Epithelial cell of prostate (primary cell): ENCODE measurements around the gene PPP2R5C.
A peak's percentile ranks its signal among the peaks of the same experiment; 100 is the strongest.

Experiments used
- DNase-seq: peaks from one replicate; pipeline ENCODE4 v3.0.0-alpha.2; 2011; ENCODE audit warnings: low read depth, low spot score
- H3K27ac ChIP-seq: fragments of 450-650 bp; 2 replicates; pipeline ENCODE4 v1.5.1; 2017; ENCODE audit warnings: mild to moderate bottlenecking

The PPP2R5C gene

DNA sequence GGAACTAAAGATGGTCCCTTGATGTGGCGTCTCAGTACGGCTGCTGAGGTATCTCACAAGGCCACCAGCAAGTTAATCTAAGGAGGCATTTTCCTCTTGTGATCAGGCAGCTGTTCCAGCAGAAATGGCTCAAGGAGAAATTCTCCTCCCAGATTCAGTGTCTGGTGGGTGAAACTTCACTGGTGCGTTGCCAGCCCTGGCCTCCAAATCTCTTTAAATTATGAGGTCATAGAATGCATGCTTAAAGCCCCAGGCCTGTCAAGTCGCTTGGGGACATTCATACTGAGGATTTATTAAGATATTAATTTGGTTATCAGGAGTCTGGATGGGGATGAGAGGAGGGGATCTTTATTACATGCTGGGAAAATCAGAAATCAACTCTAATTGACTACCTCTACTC, 72.9 kb downstream of the PPP2R5C start:
- DNase-seq = no peak
- H3K27ac ChIP-seq = peak overlapping the region; percentile 65

- peak; percentile 6 for DNase-seq
These were observed 73.5 kb downstream of the PPP2R5C start for GRCh38 chr14:101834800-101835547.

DNA sequence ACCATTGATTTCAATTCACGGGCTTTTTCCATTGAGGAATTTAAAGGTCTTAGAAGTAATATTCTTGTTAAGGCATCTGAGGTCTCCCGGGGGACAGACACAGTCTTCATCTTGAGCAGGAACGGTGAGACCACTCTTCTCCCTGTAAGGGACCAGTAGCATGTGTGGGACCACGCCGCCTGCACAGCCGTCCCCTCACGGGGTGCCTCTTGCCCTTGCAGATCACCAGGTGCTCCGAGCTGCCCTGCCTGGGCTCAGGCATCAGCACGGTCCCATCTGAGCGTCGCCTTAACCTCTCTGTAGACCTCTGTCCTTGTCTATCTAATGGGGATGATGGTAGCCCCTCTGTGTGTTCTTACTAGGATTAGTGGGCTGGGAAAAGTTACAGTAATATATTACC, 74.1 kb downstream of the PPP2R5C start:
- H3K27ac ChIP-seq = peak overlapping the region; percentile 65
- no peak for DNase-seq

More at GRCh38 chr14:101834800-101835547, 73.5 kb downstream of the PPP2R5C start:
- H3K27ac ChIP-seq = peak overlapping the region; percentile 65

GRCh38 chr14:101836135-101836534, 74.6 kb downstream of the PPP2R5C start:
- DNase-seq = no peak
- H3K27ac ChIP-seq = no peak overlapping the region

DNA sequence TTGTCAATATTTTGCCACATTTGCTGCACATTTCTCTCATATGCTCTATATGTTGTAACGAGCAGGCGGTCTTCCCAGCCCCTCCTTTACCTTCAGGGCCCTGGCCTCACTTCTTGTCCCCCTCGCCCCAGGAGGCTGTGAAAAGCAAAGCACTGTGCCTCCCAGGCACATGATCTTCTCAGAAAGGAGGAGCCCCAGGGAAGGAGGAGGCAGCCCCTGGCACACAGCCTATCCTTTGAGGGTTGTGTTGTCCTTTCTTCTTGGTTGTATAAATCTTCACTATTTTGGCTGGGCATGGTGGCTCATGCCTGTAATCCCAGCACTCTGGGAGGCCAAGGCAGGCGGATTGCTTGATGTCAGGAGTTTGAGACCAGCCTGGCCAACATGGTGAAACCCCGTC, 77.0 kb downstream of the PPP2R5C start:
- H3K27ac ChIP-seq = no peak overlapping the region

GRCh38 chr14:101839236-101839635, 77.7 kb downstream of the PPP2R5C start:
- no peak overlapping the region for H3K27ac ChIP-seq
- no peak for DNase-seq

More for the DNA sequence above, 77.0 kb downstream of the PPP2R5C start:
- DNase-seq = no peak

DNA sequence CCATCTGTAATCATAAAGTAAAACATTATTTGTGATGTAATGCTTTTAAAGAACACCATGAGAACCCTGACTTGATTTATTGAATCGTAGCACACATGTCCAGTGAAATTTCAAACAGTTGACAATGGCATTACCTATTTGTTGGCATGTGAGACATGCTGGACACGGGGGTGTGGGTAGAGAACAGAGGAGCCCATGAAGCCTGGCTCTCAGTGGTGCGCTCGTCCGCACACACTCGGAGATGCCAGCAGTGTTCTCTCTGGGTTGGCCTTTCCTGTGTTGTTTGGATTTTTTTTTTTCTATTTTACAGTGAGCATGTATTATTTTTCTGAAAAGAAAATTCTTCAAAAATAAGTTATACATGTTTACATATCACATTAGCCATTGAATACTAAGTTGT, 78.2 kb downstream of the PPP2R5C start:
- DNase-seq = no peak
- H3K27ac ChIP-seq = no peak overlapping the region

DNA sequence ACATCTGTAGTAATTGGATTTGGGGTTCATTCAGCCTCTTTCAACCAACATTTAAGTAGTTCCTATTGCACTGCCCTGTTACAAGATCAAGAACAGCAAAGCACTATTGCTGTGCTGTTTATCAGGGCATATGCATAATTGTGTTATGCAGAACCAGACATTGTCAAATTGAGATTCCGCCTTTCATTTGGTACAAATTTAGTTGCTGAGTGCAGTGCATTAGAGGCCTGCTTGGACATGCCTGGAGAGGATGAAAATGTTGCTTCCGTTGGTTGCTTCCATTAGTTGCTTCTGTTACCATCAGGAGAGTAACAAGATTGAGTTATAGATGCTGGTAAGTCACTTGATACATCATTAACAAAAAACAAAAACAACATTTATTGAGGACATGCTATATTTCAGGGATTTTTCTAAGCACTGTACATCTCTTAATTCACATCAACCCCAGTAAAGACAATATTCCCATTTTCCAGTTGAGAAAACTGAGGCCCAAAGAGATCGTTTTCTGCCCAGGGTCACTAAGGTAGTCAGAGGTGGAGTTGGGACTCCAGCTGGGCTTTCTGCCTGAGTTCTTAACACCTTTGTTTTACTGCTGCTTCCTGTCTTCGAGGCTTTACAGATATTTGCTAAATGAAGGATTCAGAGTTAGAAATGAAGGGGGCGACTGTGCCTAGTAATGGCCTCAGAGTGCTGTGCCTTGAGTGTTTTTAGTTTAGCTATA, 79.3 kb downstream of the PPP2R5C start:
- DNase-seq = no peak
- no peak overlapping the region for H3K27ac ChIP-seq

GRCh38 chr14:101843038-101843437, 81.5 kb downstream of the PPP2R5C start:
- no peak for DNase-seq
- no peak overlapping the region for H3K27ac ChIP-seq

DNA sequence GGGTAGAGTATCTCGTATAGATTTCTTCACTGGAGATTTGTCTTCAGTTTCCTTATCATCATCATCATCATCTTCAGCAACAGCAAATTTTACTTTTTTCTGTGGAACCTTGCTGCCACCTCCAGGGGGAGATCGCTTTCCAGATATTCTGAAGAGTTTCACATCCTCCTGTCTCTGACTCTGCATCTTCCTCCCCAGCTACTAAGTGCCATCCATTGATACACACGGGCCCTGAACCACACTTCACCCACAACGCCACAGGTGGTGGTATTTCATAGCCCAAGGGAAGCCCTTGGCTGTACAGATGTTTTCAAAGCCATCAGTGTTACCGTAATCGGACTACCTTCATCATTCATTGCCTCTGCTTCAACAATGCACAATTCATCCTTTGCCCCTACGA, 82.2 kb downstream of the PPP2R5C start:
- DNase-seq = no peak
- no peak overlapping the region for H3K27ac ChIP-seq

DNA sequence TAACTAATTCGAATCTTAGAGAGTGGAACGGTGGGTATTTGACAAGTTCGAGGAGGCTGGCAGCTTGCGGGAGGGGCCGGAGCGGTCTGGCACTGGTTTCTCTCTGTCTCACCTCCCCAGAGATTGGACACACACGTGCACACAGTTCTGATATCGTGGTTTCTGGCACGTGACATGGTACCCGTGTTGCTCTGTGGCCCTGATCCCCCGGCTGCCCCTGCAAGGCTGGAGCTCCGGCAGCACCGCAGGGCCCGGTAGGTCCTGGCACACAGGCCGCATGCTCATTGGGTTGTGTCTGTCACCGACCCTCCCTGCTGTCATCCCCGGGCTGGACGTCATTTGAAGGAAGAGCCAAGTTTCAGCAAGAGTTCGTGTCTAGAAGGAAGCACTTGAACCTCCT, 82.7 kb downstream of the PPP2R5C start:
- no peak overlapping the region for H3K27ac ChIP-seq
- no peak for DNase-seq

GRCh38 chr14:101844751-101845150, 83.2 kb downstream of the PPP2R5C start:
- no peak overlapping the region for H3K27ac ChIP-seq
- DNase-seq = no peak

DNA sequence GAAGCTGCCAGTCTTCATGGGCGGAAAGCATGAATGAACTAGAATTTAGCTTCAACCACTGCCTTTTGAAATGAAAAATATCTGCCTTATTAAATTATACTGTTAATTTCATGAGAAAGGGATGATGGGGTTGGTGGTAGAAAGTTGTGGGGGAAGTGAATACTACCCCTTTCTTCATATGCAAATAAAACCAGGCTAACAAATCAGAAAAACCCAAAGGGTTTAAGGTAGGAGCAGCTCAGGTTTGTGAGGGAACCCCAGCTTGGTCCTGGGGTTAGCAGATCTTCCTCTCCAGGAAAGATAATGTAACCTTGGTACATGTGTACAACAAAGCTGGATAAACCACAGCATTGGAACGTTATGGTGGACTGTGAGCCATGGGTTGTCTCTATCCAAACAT, 84.0 kb downstream of the PPP2R5C start:
- H3K27ac ChIP-seq = no peak overlapping the region
- no peak for DNase-seq

- H3K27ac ChIP-seq = no peak overlapping the region
- no peak for DNase-seq
These were observed 84.4 kb downstream of the PPP2R5C start for GRCh38 chr14:101845896-101846295.

- no peak for DNase-seq
- no peak overlapping the region for H3K27ac ChIP-seq
These were observed 87.6 kb downstream of the PPP2R5C start for GRCh38 chr14:101849125-101849524.

DNA sequence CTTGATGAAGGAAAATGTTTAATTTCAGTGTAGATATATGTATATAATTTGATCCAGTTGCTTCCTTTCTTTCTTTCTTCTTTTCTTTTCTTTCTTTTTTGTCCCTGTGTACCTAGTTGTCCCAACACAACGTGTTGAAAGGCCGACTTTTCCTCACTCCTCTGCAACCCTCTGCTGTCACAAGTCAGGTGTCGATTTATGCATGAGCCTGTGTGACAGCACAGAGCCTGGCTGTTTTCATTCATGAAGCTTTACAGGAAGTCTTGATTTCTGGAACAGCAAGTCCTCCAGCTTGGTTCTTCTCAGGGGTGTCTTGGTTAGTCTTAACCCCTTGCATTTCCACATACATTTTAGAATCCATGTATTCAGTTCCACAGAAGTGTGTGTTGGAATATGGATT, 88.1 kb downstream of the PPP2R5C start:
- H3K27ac ChIP-seq = no peak overlapping the region
- no peak for DNase-seq

DNA sequence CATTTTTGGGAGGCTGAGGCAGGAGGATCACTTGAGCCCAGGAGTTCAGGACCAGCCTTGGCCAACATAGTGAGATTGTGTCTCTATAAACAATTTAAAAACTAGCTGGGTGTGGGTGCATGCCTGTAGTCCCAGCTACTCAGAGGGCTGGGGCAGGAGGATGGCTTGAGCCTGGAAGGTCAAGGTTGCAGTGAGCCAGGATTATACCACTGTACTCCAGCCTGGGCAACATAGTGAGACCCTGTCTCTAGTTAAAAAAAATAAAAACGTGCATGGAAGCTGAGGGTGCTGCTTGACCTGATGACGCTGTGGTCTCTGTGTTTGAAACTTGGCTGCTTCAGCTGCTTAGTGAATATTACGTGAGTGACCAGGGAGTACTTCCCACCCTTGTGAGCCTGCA, 89.7 kb downstream of the PPP2R5C start:
- DNase-seq = no peak
- H3K27ac ChIP-seq = no peak overlapping the region

DNA sequence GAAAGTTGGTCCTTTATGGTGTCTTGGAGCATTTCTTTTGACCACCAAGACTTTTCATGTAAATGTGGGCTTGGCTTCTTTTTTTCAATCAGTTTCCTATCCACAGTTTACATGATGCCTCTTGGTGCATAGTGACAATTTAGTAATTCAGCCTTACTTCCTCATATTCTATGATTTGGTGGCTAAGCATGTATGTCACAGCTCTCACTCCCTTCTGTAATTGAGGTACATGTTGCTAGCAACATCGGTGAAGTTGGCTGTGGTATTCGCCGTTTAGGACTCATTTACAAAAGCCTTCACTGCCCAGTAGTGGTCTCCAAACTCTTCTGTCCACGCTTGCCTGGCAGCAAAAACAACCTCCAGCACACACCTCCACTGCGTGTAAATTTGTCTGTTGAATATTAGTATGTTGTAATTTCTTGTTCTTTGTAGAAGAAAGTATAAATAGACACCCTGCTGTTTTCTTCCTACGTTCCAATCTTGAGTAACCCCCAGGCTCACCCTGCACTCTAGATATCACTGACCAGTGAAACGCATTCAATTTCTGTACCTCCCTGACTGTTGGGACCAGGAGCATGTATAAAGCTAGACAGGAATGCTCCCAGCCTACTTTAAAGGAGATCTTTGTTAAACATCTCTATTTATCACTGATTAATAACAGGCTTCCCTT, 90.4 kb downstream of the PPP2R5C start:
- H3K27ac ChIP-seq = no peak overlapping the region
- DNase-seq = no peak

DNA sequence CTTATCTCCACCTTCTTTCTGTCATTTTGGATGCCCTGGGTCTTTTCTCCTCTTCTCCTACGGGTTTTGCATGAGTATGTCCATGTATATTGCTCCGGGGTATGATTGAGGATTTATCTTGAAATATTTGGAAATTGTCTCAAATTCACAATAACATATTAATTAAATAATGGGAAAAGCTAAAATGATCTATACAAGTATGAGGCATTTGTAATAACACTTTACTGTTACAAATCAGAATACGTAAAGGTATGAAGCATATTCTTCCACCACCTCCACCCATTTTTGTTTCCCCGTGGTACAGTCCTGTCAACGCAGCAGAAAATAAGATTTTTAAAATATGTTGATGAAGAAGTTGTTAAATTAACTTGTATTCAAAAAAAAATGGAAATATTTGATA, 91.3 kb downstream of the PPP2R5C start:
- no peak for DNase-seq
- no peak overlapping the region for H3K27ac ChIP-seq

DNA sequence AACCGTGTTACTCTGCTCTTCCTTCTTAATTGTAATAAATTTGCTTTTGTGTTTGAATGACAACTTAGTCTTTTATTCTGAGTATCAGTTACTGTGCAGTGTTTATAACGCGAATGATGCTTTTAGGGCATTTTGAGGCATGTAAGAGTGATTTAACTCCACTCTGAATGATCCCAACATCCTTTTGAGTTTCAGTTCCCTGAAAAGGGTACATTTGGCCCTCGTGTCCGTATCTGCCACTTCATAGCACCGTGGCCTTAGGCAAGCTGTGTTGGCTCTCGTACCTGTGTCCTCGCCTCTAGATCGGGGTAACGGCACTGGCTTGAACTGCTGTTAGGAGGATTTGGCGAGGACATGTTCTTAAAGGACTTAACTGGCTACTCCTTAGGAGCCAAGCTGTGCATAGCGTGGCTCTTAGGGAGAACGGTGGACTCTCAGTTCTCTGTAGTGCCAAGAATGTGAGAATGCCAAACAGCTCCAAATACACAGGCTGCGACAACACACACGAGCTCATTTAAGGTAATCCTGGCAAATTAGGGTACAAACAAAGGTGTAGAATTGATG, 92.0 kb downstream of the PPP2R5C start:
- H3K27ac ChIP-seq = no peak overlapping the region
- no peak for DNase-seq

- DNase-seq = no peak
- no peak overlapping the region for H3K27ac ChIP-seq
These were observed 92.9 kb downstream of the PPP2R5C start for GRCh38 chr14:101854366-101854765.
